HCT116 (cell line): ENCODE data around the gene JAGN1. TPM values are rescaled to one million over a fixed set of nuclear protein-coding genes. Genes with fewer than 3 reads are reported as not detected.

ENCODE experiments used
- ATAC-seq: fragments of 200-7000 bp; cut with Tn5 transposase; 2 replicates; pipeline ENCODE4 v1.9.1; 2020; ENCODE audit warnings: mild to moderate bottlenecking, moderate library complexity
- BruUV-seq: library from RNA; stranded (reverse); fragments of 400-500 nt; replicated peaks from 2 replicates; lab custom pipeline; 2021; lab: Mats Ljungman, UMichigan
- CTCF ChIA-PET: fragments of 300-600 bp; sonication (Branson Sonifier 250); formaldehyde crosslinking; loops from one replicate; lab custom pipeline; 2021; ENCODE audit warnings: antibody characterized with exemption; lab: Charles Lee
- POLR2A ChIA-PET: fragments of 300-600, 350-600 bp; sonication (Branson Sonifier 250); formaldehyde crosslinking; loops from one replicate; lab custom pipeline; 2021; ENCODE audit warnings: antibody characterized with exemption; lab: Charles Lee
- RAD21 ChIA-PET, 2 experiments: fragments of 300-600 bp; sonication (Branson Sonifier 250); formaldehyde crosslinking; loops; one replicate each; lab custom pipeline; 2023; ENCODE audit warnings: low total read pairs in 2 of 2; ENCODE audit not compliant: uncharacterized antibody in 2 of 2, unreplicated experiment in 2 of 2, low non-redundant PET in 1 of 2; lab: Charles Lee
- DNase-seq: peaks from one replicate; pipeline ENCODE4 v3.0.0-alpha.2; 2010; ENCODE audit warnings: low read depth, low spot score
- H2AFZ ChIP-seq: fragments of 200-600 bp; shearing (Covaris generic), sonication (generic); 2 replicates; pipeline ENCODE4 v1.6.1; 2017; ENCODE audit warnings: low read depth, mixed run types, mixed read lengths, antibody characterized with exemption, low read length; ENCODE audit not compliant: poor library complexity, severe bottlenecking
- H3K27ac ChIP-seq: 2 replicates; pipeline ENCODE4 v1.5.1; 2012; ENCODE audit warnings: low read depth, low read length
- H3K27me3 ChIP-seq: fragments of 200-600 bp; sonication (generic); 2 replicates; pipeline ENCODE4 v1.6.1; 2016; ENCODE audit warnings: mixed run types, low read length, mixed read lengths; ENCODE audit not compliant: insufficient read depth
- H3K36me3 ChIP-seq, 2 experiments: fragments of 200-500 bp in 1 of 2; fragments of 200-600 bp in 1 of 2; sonication (Bioruptor generic) in 1 of 2; sonication (generic) in 1 of 2; 2 replicates each; pipeline versions ENCODE4 v1.5.1 to v1.6.1; 2014 to 2016; ENCODE audit warnings: low read length in 2 of 2, inconsistent platforms in 1 of 2, mixed read lengths in 1 of 2, mixed run types in 1 of 2; ENCODE audit not compliant: insufficient read depth in 2 of 2, control insufficient read depth in 1 of 2
- H3K4me1 ChIP-seq, 2 experiments: fragments of 200-600 bp in 1 of 2; sonication (generic) in 1 of 2; 2 replicates each; pipeline versions ENCODE4 v1.5.1 to v1.6.1; 2012 to 2017; ENCODE audit warnings: low read length in 2 of 2, inconsistent platforms in 1 of 2, mild to moderate bottlenecking in 1 of 2, mixed read lengths in 1 of 2, mixed run types in 1 of 2, moderate library complexity in 1 of 2; ENCODE audit not compliant: insufficient read depth in 2 of 2, control insufficient read depth in 1 of 2
- H3K4me2 ChIP-seq: fragments of 200-600 bp; sonication (generic); 2 replicates; pipeline ENCODE4 v1.6.1; 2017; ENCODE audit warnings: mixed run types, low read length, mixed read lengths
- H3K4me3 ChIP-seq, 2 experiments: fragments of 200-600 bp in 1 of 2; sonication (generic) in 1 of 2; replicated peaks in 1 of 2; 2 replicates each; pipeline ENCODE4 v1.5.1; 2011 to 2016; ENCODE audit warnings: low read length in 2 of 2, control low read depth in 1 of 2, low read depth in 1 of 2, mild to moderate bottlenecking in 1 of 2, mixed read lengths in 1 of 2, mixed run types in 1 of 2
- H3K79me2 ChIP-seq: fragments of 200-600 bp; sonication (generic); 2 replicates; pipeline ENCODE4 v1.6.1; 2017; ENCODE audit warnings: mild to moderate bottlenecking, mixed run types, low read length, moderate library complexity, mixed read lengths; ENCODE audit not compliant: insufficient read depth
- H3K9ac ChIP-seq: fragments of 200-600 bp; sonication (generic); 2 replicates; pipeline ENCODE4 v1.6.1; 2016; ENCODE audit warnings: low read length, mixed read lengths
- H3K9me2 ChIP-seq: fragments of 200-600 bp; sonication (generic), shearing (Covaris generic); 2 replicates; pipeline ENCODE4 v1.6.1; 2017; ENCODE audit warnings: mixed run types, mild to moderate bottlenecking, moderate library complexity; ENCODE audit not compliant: insufficient read depth
- H3K9me3 ChIP-seq, 2 experiments: fragments of 200-500 bp in 1 of 2; fragments of 200-600 bp in 1 of 2; sonication (Bioruptor generic) in 1 of 2; sonication (generic) in 1 of 2; 2 replicates each; pipeline ENCODE4 v1.6.1; 2014 to 2017; ENCODE audit warnings: low read length in 2 of 2, mixed read lengths in 2 of 2, inconsistent platforms in 1 of 2, low read depth in 1 of 2, mild to moderate bottlenecking in 1 of 2, mixed run types in 1 of 2, moderate library complexity in 1 of 2; ENCODE audit not compliant: control insufficient read depth in 1 of 2, insufficient read depth in 1 of 2
- H4K20me1 ChIP-seq: fragments of 200-600 bp; sonication (generic), shearing (Covaris generic); 2 replicates; pipeline ENCODE4 v1.6.1; 2017; ENCODE audit warnings: mixed run types, mild to moderate bottlenecking, moderate library complexity; ENCODE audit not compliant: insufficient read depth
- ATF3 ChIP-seq: IDR thresholded peaks from 2 replicates; pipeline ENCODE4 v1.6.1; 2012
- CBX3 ChIP-seq: IDR thresholded peaks from 2 replicates; pipeline ENCODE4 v1.6.1; 2012; ENCODE audit warnings: low read depth
- CEBPB ChIP-seq: IDR thresholded peaks from 2 replicates; pipeline ENCODE4 v1.6.1; 2012; ENCODE audit warnings: low read depth
- CTCF ChIP-seq, 3 experiments: fragments of 200-600 bp in 1 of 3; sonication (generic) in 1 of 3; IDR thresholded peaks in 2 of 3; conservative IDR thresholded peaks in 1 of 3; 2 replicates each; pipeline ENCODE4 v1.5.1; 2012 to 2017; ENCODE audit warnings: low read depth in 2 of 3, low read length in 2 of 3, antibody characterized with exemption in 1 of 3, borderline replicate concordance in 1 of 3, control low read depth in 1 of 3, mild to moderate bottlenecking in 1 of 3, mixed read lengths in 1 of 3, mixed run types in 1 of 3, moderate library complexity in 1 of 3; ENCODE audit not compliant: insufficient read depth in 1 of 3
- EGR1 ChIP-seq: IDR thresholded peaks from 2 replicates; pipeline ENCODE4 v1.6.1; 2012; ENCODE audit warnings: low read depth
- EZH2 ChIP-seq: fragments of 200-600 bp; sonication (generic); IDR thresholded peaks from 2 replicates; pipeline ENCODE4 v1.6.1; 2017; ENCODE audit warnings: antibody characterized with exemption, mixed run types
- EZH2phosphoT487 ChIP-seq: fragments of 200-600 bp; IDR thresholded peaks from 2 replicates; pipeline ENCODE4 v1.6.1; 2018; ENCODE audit warnings: antibody characterized with exemption, borderline replicate concordance
- FOSL1 ChIP-seq: IDR thresholded peaks from 2 replicates; pipeline ENCODE4 v1.6.1; 2012; ENCODE audit warnings: low read depth
- JUND ChIP-seq: IDR thresholded peaks from 2 replicates; pipeline ENCODE4 v1.6.1; 2012
- MAX ChIP-seq: IDR thresholded peaks from 2 replicates; pipeline ENCODE4 v1.6.1; 2012
- POLR2A ChIP-seq: IDR thresholded peaks from 2 replicates; pipeline ENCODE4 v1.7.0; 2011; ENCODE audit warnings: borderline replicate concordance; ENCODE audit not compliant: insufficient read depth, insufficient read length; ENCODE audit errors: extremely low read depth
- POLR2AphosphoS5 ChIP-seq: IDR thresholded peaks from 2 replicates; pipeline ENCODE4 v1.6.1; 2011; ENCODE audit warnings: mild to moderate bottlenecking, low read depth, low read length, moderate library complexity
- RAD21 ChIP-seq: IDR thresholded peaks from 2 replicates; pipeline ENCODE4 v1.6.1; 2012; ENCODE audit warnings: low read depth, mild to moderate bottlenecking
- SRF ChIP-seq: IDR thresholded peaks from 2 replicates; pipeline ENCODE4 v1.6.1; 2012; ENCODE audit warnings: low read depth
- YY1 ChIP-seq: IDR thresholded peaks from 2 replicates; pipeline ENCODE4 v1.6.1; 2011; ENCODE audit warnings: low read length, low read depth, moderate library complexity, mild to moderate bottlenecking; ENCODE audit not compliant: insufficient replicate concordance; ENCODE audit errors: extremely low read depth
- ZBTB33 ChIP-seq: IDR thresholded peaks from 2 replicates; pipeline ENCODE4 v1.6.1; 2011; ENCODE audit warnings: mild to moderate bottlenecking, low read length, moderate library complexity; ENCODE audit not compliant: insufficient replicate concordance; ENCODE audit errors: extremely low read depth
- ZFX ChIP-seq: fragments of 450-650 bp; IDR thresholded peaks from 2 replicates; pipeline ENCODE4 v1.6.1; 2017
- ZNF274 ChIP-seq: fragments of 200-500 bp; sonication (Bioruptor generic); IDR thresholded peaks from 2 replicates; pipeline ENCODE4 v1.6.1; 2014; ENCODE audit warnings: mild to moderate bottlenecking, low read depth, low read length, inconsistent platforms
- intact Hi-C: fragments of 100-400 bp; cut with micrococcal nuclease; formaldehyde crosslinking; loops from 2 replicates; pipeline ENCODE4 v1.10.0; 2022
- total RNA-seq: library from RNA; stranded (reverse); gene quantifications from one replicate; pipeline ENCODE4 v1.2.1, GENCODE V29; 2021; ENCODE audit not compliant: unreplicated experiment

The JAGN1 gene
- total RNA-seq, 1 experiment from 2014 or later, result 33.4 TPM

- TF ChIP-seq MAX, result peak; percentile 66
- TF ChIP-seq CTCF (IDR thresholded peaks at IDR 0.05 in 2 of 3, conservative IDR thresholded peaks at IDR 0.05 in 1 of 3; ENCODE audit: borderline replicate concordance in 1 of 3, insufficient read depth in 1 of 3, low read depth in 2 of 3, low read length in 2 of 3), result peak in 1 of 3 experiments; percentile 4; a peak in 1 of 6 replicates
- TF ChIP-seq POLR2AphosphoS5, result peak; percentile 62
- peak; percentile 88 for TF ChIP-seq JUND
- no peak for TF ChIP-seq EGR1
- no peak for TF ChIP-seq POLR2A
- peak; percentile 28; the same call in 1 of the 2 replicates for TF ChIP-seq RAD21
- TF ChIP-seq ZNF274, result no peak
- TF ChIP-seq EZH2, result no peak
Observed at GRCh38 chr3:9884555-9885165, 5.8 kb upstream of the JAGN1 start (continued).

- Histone ChIP-seq H2AFZ (no peak overlapping the region), H3K4me1 (peaks cover 21 to 29% of the 10 kb centered on the region in 2 experiments), H3K27ac (no peak overlapping the region), H3K79me2 (peaks cover 9% of the 10 kb centered on the region), H4K20me1 (no peaks in the 10 kb centered on the region), H3K9ac (no peak overlapping the region), H3K4me3 (no peak overlapping the region), H3K9me3 (no peaks in the 10 kb centered on the region), H3K27me3 (no peaks in the 10 kb centered on the region), H3K4me2 (no peak overlapping the region), H3K9me2 (no peaks in the 10 kb centered on the region), H3K36me3 (no peaks in the 10 kb centered on the region)
- no TSS peak for BruUV-seq
- ATAC-seq (no peak), DNase-seq (no peak)
- intact Hi-C loops, result no loop called here
- ChIA-PET POLR2A (no interaction called here), RAD21 (no interaction called here), CTCF (no interaction called here)
- TF ChIP-seq CTCF (IDR thresholded peaks at IDR 0.05 in 2 of 3, conservative IDR thresholded peaks at IDR 0.05 in 1 of 3; ENCODE audit: borderline replicate concordance in 1 of 3, insufficient read depth in 1 of 3, low read depth in 2 of 3, low read length in 2 of 3), result no peak
- TF ChIP-seq POLR2A, result no peak
- no peak for TF ChIP-seq ATF3
- TF ChIP-seq CEBPB, result no peak
- TF ChIP-seq FOSL1, result no peak
- TF ChIP-seq SRF, result no peak
- no peak for TF ChIP-seq CBX3
- no peak for TF ChIP-seq YY1
- no peak for TF ChIP-seq ZFX
- no peak for TF ChIP-seq ZNF274
- no peak for TF ChIP-seq EZH2phosphoT487
- TF ChIP-seq MAX, result no peak
- TF ChIP-seq ZBTB33, result no peak
Observed at GRCh38 chr3:9886328-9886727, 4.1 kb upstream of the JAGN1 start.
